Measurements from ENCODE around the gene KCTD10.

DNA sequence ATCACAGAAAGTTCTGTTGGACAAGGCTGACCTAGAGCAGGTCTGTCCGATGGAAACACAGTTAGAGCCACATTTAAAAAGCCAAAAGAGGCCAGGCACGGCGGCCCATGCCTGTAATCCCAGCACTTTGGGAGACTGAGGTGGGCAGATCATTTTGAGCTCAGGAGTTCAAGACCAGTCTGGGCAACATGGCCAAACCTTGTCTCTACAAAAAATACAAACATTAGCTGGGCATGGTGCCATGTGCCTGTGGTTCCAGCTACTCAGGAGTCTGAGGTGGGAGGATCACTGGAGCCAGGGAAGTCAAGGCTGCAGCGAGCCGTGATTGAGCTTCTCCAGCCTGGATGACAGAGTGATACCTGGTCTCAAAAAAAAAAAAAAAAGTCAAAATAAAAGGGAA lies 15.3 kb upstream of the KCTD10 start:
- TF ChIP-seq FOXM1 (IDR thresholded peaks at IDR 0.05; ENCODE audit: low read depth) = no peak
- no peak for TF ChIP-seq FOXM1 (CRISPR knock-in tag; IDR thresholded peaks at IDR 0.05; ENCODE audit: low read depth)
- TF ChIP-seq, protein P1, sequence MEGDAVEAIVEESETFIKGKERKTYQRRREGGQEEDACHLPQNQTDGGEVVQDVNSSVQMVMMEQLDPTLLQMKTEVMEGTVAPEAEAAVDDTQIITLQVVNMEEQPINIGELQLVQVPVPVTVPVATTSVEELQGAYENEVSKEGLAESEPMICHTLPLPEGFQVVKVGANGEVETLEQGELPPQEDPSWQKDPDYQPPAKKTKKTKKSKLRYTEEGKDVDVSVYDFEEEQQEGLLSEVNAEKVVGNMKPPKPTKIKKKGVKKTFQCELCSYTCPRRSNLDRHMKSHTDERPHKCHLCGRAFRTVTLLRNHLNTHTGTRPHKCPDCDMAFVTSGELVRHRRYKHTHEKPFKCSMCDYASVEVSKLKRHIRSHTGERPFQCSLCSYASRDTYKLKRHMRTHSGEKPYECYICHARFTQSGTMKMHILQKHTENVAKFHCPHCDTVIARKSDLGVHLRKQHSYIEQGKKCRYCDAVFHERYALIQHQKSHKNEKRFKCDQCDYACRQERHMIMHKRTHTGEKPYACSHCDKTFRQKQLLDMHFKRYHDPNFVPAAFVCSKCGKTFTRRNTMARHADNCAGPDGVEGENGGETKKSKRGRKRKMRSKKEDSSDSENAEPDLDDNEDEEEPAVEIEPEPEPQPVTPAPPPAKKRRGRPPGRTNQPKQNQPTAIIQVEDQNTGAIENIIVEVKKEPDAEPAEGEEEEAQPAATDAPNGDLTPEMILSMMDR (IDR thresholded peaks at IDR 0.05 in 2 of 3, conservative IDR thresholded peaks at IDR 0.05 in 1 of 3; ENCODE audit: insufficient read depth in 2 of 3, low read depth in 1 of 3, low read length in 3 of 3) = no peak
- TF ChIP-seq, protein P2, sequence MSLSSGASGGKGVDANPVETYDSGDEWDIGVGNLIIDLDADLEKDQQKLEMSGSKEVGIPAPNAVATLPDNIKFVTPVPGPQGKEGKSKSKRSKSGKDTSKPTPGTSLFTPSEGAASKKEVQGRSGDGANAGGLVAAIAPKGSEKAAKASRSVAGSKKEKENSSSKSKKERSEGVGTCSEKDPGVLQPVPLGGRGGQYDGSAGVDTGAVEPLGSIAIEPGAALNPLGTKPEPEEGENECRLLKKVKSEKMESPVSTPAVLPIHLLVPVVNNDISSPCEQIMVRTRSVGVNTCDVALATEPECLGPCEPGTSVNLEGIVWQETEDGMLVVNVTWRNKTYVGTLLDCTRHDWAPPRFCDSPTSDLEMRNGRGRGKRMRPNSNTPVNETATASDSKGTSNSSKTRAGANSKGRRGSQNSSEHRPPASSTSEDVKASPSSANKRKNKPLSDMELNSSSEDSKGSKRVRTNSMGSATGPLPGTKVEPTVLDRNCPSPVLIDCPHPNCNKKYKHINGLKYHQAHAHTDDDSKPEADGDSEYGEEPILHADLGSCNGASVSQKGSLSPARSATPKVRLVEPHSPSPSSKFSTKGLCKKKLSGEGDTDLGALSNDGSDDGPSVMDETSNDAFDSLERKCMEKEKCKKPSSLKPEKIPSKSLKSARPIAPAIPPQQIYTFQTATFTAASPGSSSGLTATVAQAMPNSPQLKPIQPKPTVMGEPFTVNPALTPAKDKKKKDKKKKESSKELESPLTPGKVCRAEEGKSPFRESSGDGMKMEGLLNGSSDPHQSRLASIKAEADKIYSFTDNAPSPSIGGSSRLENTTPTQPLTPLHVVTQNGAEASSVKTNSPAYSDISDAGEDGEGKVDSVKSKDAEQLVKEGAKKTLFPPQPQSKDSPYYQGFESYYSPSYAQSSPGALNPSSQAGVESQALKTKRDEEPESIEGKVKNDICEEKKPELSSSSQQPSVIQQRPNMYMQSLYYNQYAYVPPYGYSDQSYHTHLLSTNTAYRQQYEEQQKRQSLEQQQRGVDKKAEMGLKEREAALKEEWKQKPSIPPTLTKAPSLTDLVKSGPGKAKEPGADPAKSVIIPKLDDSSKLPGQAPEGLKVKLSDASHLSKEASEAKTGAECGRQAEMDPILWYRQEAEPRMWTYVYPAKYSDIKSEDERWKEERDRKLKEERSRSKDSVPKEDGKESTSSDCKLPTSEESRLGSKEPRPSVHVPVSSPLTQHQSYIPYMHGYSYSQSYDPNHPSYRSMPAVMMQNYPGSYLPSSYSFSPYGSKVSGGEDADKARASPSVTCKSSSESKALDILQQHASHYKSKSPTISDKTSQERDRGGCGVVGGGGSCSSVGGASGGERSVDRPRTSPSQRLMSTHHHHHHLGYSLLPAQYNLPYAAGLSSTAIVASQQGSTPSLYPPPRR (CRISPR knock-in tag; IDR thresholded peaks at IDR 0.05; ENCODE audit: borderline replicate concordance) = no peak
- TF ChIP-seq, protein P3, sequence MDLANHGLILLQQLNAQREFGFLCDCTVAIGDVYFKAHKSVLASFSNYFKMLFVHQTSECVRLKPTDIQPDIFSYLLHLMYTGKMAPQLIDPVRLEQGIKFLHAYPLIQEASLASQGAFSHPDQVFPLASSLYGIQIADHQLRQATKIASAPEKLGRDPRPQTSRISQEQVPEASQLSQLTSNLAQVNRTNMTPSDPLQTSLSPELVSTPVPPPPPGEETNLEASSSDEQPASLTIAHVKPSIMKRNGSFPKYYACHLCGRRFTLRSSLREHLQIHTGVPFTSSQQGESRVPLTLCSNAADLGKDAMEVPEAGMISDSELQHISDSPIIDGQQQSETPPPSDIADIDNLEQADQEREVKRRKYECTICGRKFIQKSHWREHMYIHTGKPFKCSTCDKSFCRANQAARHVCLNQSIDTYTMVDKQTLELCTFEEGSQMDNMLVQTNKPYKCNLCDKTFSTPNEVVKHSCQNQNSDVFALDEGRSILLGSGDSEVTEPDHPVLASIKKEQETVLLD (IDR thresholded peaks at IDR 0.05) = no peak
- TF ChIP-seq, protein P4, sequence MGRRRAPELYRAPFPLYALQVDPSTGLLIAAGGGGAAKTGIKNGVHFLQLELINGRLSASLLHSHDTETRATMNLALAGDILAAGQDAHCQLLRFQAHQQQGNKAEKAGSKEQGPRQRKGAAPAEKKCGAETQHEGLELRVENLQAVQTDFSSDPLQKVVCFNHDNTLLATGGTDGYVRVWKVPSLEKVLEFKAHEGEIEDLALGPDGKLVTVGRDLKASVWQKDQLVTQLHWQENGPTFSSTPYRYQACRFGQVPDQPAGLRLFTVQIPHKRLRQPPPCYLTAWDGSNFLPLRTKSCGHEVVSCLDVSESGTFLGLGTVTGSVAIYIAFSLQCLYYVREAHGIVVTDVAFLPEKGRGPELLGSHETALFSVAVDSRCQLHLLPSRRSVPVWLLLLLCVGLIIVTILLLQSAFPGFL (CRISPR knock-in tag; IDR thresholded peaks at IDR 0.05) = no peak
- TF ChIP-seq, protein P5, sequence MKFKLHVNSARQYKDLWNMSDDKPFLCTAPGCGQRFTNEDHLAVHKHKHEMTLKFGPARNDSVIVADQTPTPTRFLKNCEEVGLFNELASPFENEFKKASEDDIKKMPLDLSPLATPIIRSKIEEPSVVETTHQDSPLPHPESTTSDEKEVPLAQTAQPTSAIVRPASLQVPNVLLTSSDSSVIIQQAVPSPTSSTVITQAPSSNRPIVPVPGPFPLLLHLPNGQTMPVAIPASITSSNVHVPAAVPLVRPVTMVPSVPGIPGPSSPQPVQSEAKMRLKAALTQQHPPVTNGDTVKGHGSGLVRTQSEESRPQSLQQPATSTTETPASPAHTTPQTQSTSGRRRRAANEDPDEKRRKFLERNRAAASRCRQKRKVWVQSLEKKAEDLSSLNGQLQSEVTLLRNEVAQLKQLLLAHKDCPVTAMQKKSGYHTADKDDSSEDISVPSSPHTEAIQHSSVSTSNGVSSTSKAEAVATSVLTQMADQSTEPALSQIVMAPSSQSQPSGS (CRISPR knock-in tag; IDR thresholded peaks at IDR 0.05) = no peak
- TF ChIP-seq, protein P6, sequence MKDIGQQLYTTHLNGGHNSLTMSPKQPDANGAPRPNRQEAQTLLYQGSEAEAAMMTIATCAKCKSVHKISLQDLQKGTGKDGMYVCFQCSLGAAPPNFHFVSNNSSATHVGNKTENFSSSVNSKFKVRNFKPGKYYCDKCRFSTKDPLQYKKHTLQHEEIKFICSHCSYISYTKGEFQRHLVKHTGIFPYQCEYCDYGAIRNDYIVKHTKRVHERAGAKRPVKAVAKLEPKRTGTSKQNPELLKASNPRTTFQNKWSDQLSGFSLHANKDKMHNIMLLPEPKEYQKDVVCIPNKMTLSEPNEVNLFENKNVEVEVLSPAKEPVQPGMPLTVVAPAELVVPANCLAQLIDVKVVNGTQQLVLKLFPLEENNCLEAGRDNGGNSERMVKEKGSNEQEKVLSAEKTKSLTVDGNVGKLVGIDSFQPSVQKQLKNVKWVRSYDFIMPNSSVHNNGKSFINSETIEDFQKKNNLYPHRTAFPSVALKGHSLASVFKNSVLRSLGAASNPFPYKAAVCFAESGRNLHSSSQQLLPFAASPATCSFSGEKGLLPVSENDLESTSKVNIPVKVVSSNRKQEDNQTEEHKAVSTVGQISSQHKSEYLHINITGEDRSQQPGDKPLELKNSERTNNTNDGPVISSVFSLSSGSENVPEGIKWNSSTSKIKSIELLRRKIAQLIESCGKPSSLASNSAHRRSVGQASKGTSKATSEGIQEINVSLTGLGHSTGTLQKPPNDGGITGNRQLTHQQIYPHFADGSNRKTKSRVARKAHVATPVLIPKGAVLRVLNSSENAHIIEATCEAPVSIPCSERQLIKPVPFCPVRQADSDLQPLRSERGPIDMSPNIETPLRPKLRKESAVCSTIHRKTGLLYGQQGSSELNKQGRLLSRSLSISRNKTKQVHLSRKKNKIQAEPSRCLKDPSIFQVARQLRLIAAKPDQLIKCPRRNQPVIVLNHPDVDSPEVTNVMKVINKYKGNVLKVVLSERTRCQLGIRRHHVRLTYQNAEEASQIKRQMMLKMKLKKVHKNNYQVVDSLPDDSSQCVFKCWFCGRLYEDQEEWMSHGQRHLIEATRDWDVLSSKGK (CRISPR knock-in tag; IDR thresholded peaks at IDR 0.05) = no peak
- TF ChIP-seq MEF2D (tag; conservative IDR thresholded peaks at IDR 0.05; ENCODE audit: low read depth) = no peak
- TF ChIP-seq CREM (IDR thresholded peaks at IDR 0.05; ENCODE audit: low read depth) = no peak
- TF ChIP-seq, protein P7, sequence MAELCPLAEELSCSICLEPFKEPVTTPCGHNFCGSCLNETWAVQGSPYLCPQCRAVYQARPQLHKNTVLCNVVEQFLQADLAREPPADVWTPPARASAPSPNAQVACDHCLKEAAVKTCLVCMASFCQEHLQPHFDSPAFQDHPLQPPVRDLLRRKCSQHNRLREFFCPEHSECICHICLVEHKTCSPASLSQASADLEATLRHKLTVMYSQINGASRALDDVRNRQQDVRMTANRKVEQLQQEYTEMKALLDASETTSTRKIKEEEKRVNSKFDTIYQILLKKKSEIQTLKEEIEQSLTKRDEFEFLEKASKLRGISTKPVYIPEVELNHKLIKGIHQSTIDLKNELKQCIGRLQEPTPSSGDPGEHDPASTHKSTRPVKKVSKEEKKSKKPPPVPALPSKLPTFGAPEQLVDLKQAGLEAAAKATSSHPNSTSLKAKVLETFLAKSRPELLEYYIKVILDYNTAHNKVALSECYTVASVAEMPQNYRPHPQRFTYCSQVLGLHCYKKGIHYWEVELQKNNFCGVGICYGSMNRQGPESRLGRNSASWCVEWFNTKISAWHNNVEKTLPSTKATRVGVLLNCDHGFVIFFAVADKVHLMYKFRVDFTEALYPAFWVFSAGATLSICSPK (IDR thresholded peaks at IDR 0.05; ENCODE audit: borderline replicate concordance) = no peak
- TF ChIP-seq ZNF431 (CRISPR knock-in tag; IDR thresholded peaks at IDR 0.05) = no peak
- no peak for TF ChIP-seq FOXA1 (IDR thresholded peaks at IDR 0.05; ENCODE audit: borderline replicate concordance)
- TF ChIP-seq, protein P8, sequence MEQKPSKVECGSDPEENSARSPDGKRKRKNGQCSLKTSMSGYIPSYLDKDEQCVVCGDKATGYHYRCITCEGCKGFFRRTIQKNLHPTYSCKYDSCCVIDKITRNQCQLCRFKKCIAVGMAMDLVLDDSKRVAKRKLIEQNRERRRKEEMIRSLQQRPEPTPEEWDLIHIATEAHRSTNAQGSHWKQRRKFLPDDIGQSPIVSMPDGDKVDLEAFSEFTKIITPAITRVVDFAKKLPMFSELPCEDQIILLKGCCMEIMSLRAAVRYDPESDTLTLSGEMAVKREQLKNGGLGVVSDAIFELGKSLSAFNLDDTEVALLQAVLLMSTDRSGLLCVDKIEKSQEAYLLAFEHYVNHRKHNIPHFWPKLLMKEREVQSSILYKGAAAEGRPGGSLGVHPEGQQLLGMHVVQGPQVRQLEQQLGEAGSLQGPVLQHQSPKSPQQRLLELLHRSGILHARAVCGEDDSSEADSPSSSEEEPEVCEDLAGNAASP (IDR thresholded peaks at IDR 0.05) = no peak
